ENCODE results near the gene GLO1.

GLO1 gene

GRCh38 chr6:38714239-38715015 is 11.5 kb upstream of the GLO1 start:
- DNase-seq (ENCODE audit: extremely low spot score) = no peak
- TF ChIP-seq ZNF384 (IDR thresholded peaks at IDR 0.05) = no peak
- no peak for TF ChIP-seq HDGF (IDR thresholded peaks at IDR 0.05; ENCODE audit: borderline replicate concordance)
- TF ChIP-seq SUZ12 (IDR thresholded peaks at IDR 0.05) = no peak
- no peak for TF ChIP-seq L3MBTL2 (conservative IDR thresholded peaks at IDR 0.05)
- no peak for TF ChIP-seq TARDBP (IDR thresholded peaks at IDR 0.05)
- ChIA-PET POLR2A (interaction anchor here (1.5 kb wide), 1 partner anchor 11 kb away, joined by 3 read pairs; the partner anchor contains the start of gene GLO1), CTCF (no interaction called here)

GRCh38 chr6:38713812-38714211 is 10.9 kb upstream of the GLO1 start:
- TF ChIP-seq FOXK2 (IDR thresholded peaks at IDR 0.05) (no peak), ZNF384 (IDR thresholded peaks at IDR 0.05) (no peak), SUZ12 (IDR thresholded peaks at IDR 0.05) (no peak), HDGF (IDR thresholded peaks at IDR 0.05; ENCODE audit: borderline replicate concordance) (no peak), CTBP1 (IDR thresholded peaks at IDR 0.05; ENCODE audit: borderline replicate concordance) (no peak), BHLHE40 (IDR thresholded peaks at IDR 0.05; ENCODE audit: borderline replicate concordance) (no peak), ELF4 (IDR thresholded peaks at IDR 0.05) (no peak), PKNOX1 (IDR thresholded peaks at IDR 0.05) (no peak), TARDBP (IDR thresholded peaks at IDR 0.05) (no peak), L3MBTL2 (conservative IDR thresholded peaks at IDR 0.05) (no peak), FOXM1 (IDR thresholded peaks at IDR 0.05; ENCODE audit: borderline replicate concordance) (no peak), FOXA1 (IDR thresholded peaks at IDR 0.05) (no peak), ARNT (IDR thresholded peaks at IDR 0.05) (no peak), LEF1 (IDR thresholded peaks at IDR 0.05; ENCODE audit: borderline replicate concordance) (no peak)
- ChIA-PET POLR2A (interaction anchor here (1.5 kb wide), 1 partner anchor 11 kb away, joined by 3 read pairs; the partner anchor contains the start of gene GLO1), CTCF (no interaction called here)

GRCh38 chr6:38708496-38708895 is 5.6 kb upstream of the GLO1 start:
- ChIA-PET POLR2A (no interaction called here), CTCF (interaction anchor here (0.6 kb wide), 1 partner anchor 249 kb away, joined by 3 read pairs; no protein-coding TSS in a partner anchor)
- no peak for DNase-seq (ENCODE audit: extremely low spot score)
- TF ChIP-seq TARDBP (IDR thresholded peaks at IDR 0.05) (no peak), SP1 (IDR thresholded peaks at IDR 0.05) (no peak), FOXM1 (IDR thresholded peaks at IDR 0.05; ENCODE audit: borderline replicate concordance) (no peak), BHLHE40 (IDR thresholded peaks at IDR 0.05; ENCODE audit: borderline replicate concordance) (no peak), FOXA1 (IDR thresholded peaks at IDR 0.05) (no peak), LEF1 (IDR thresholded peaks at IDR 0.05; ENCODE audit: borderline replicate concordance) (no peak), CTBP1 (IDR thresholded peaks at IDR 0.05; ENCODE audit: borderline replicate concordance) (no peak), PKNOX1 (IDR thresholded peaks at IDR 0.05) (no peak), SUZ12 (IDR thresholded peaks at IDR 0.05) (no peak), ZNF384 (IDR thresholded peaks at IDR 0.05) (no peak), L3MBTL2 (conservative IDR thresholded peaks at IDR 0.05) (no peak), ELF4 (IDR thresholded peaks at IDR 0.05) (no peak), FOXK2 (IDR thresholded peaks at IDR 0.05) (no peak), ARNT (IDR thresholded peaks at IDR 0.05) (no peak)

More at GRCh38 chr6:38713812-38714211, 10.9 kb upstream of the GLO1 start:
- no peak for DNase-seq (ENCODE audit: extremely low spot score)

- ChIA-PET CTCF (no interaction called here), POLR2A (no interaction called here)
- TF ChIP-seq NFRKB (IDR thresholded peaks at IDR 0.05) (no peak), BHLHE40 (IDR thresholded peaks at IDR 0.05; ENCODE audit: borderline replicate concordance) (no peak), PKNOX1 (IDR thresholded peaks at IDR 0.05) (no peak), ARNT (IDR thresholded peaks at IDR 0.05) (no peak)
- no peak for DNase-seq (ENCODE audit: extremely low spot score)
Observed at GRCh38 chr6:38705924-38706323, 3.0 kb upstream of the GLO1 start.

GRCh38 chr6:38703949-38704590 is 1.1 kb upstream of the GLO1 start:
- CTCF ChIA-PET = no interaction called here
- TF ChIP-seq ELF4 (IDR thresholded peaks at IDR 0.05) (no peak), ZNF384 (IDR thresholded peaks at IDR 0.05) (no peak), SUZ12 (IDR thresholded peaks at IDR 0.05) (no peak), TARDBP (IDR thresholded peaks at IDR 0.05) (no peak), HDGF (IDR thresholded peaks at IDR 0.05; ENCODE audit: borderline replicate concordance) (no peak), PKNOX1 (IDR thresholded peaks at IDR 0.05) (no peak), BHLHE40 (IDR thresholded peaks at IDR 0.05; ENCODE audit: borderline replicate concordance) (no peak), NFRKB (IDR thresholded peaks at IDR 0.05) (no peak), L3MBTL2 (conservative IDR thresholded peaks at IDR 0.05) (no peak), ARNT (IDR thresholded peaks at IDR 0.05) (no peak), FOXK2 (IDR thresholded peaks at IDR 0.05) (no peak), FOXA1 (IDR thresholded peaks at IDR 0.05) (no peak)
- POLR2A ChIA-PET = interaction anchor here (0.8 kb wide), 1 partner anchor 32 kb away, joined by 3 read pairs; no protein-coding TSS in a partner anchor
- no peak for DNase-seq (ENCODE audit: extremely low spot score)

Data from HEK293T (cell line).